Right lobe of liver (tissue), 4 donors: Measurements from ENCODE around the gene IRX1.

Source experiments
- CTCF ChIP-seq, 4 donors: fragments of 200-600 bp in 3 of 4; fragments of 450-650 bp in 1 of 4; IDR thresholded peaks; one replicate each; pipeline versions ENCODE4 v1.5.1 to v1.8.0; 2016 to 2022; ENCODE audit warnings: antibody characterized with exemption in 4 of 4, mild to moderate bottlenecking in 2 of 4
- POLR2A ChIP-seq: fragments of 450-650 bp; IDR thresholded peaks from one replicate; pipeline ENCODE4 v1.6.1; 2017; ENCODE audit warnings: antibody characterized with exemption, mild to moderate bottlenecking
- donor health status: DM: no; HTN: no; CAD: no.
- donor health status: DM: no; HTN: no; CAD: no.
- donor health status: DM: no; HTN: yes; CAD: no.

GRCh38 chr5:3597167-3598007 is 1.8 kb downstream of the IRX1 start:
- TF ChIP-seq CTCF (IDR thresholded peaks at IDR 0.05) (no peak), POLR2A (no peak)
